Neutrophil (primary cell): ENCODE measurements around the gene GATD1.
A peak's percentile ranks its signal among the peaks of the same experiment; 100 is the strongest.

Experiments used
- H3K27ac ChIP-seq: fragments of 200-600 bp; sonication (generic); 2 replicates; pipeline ENCODE4 v1.5.1; 2016; ENCODE audit warnings: mild to moderate bottlenecking, moderate library complexity
- H3K27me3 ChIP-seq: fragments of 200-600 bp; sonication (generic); 2 replicates; pipeline ENCODE4 v1.6.0; 2016; ENCODE audit warnings: mild to moderate bottlenecking
- H3K36me3 ChIP-seq: fragments of 200-600 bp; sonication (generic); 2 replicates; pipeline ENCODE4 v1.5.1; 2017
- H3K4me1 ChIP-seq, 2 experiments: fragments of 200-600 bp in 1 of 2; sonication (generic) in 1 of 2; 1 replicate in 1 of 2; 2 replicates in 1 of 2; pipeline versions ENCODE4 v1.5.1 to v1.6.1; 2013 to 2016; ENCODE audit warnings: low read depth in 1 of 2, low read length in 1 of 2, mild to moderate bottlenecking in 1 of 2, moderate library complexity in 1 of 2; ENCODE audit not compliant: control insufficient read depth in 1 of 2, insufficient read depth in 1 of 2
- H3K4me3 ChIP-seq, 2 experiments: fragments of 200-600 bp in 1 of 2; sonication (generic) in 1 of 2; 1 replicate in 1 of 2; 2 replicates in 1 of 2; pipeline ENCODE4 v1.5.1; 2013 to 2016; ENCODE audit warnings: low read depth in 1 of 2, low read length in 1 of 2, mild to moderate bottlenecking in 1 of 2, moderate library complexity in 1 of 2
- H3K9me3 ChIP-seq: fragments of 200-600 bp; sonication (generic); 2 replicates; pipeline ENCODE4 v1.5.1; 2016
- TF ChIP-seq, protein P1 (sequence below): fragments of 200-600 bp; sonication (generic); IDR thresholded peaks from 2 replicates; pipeline ENCODE4 v1.5.1; 2016; ENCODE audit warnings: antibody characterized with exemption

GATD1 gene

GRCh38 chr11:761526-762108, 15.7 kb downstream of the GATD1 start:
- TF ChIP-seq, protein P1, sequence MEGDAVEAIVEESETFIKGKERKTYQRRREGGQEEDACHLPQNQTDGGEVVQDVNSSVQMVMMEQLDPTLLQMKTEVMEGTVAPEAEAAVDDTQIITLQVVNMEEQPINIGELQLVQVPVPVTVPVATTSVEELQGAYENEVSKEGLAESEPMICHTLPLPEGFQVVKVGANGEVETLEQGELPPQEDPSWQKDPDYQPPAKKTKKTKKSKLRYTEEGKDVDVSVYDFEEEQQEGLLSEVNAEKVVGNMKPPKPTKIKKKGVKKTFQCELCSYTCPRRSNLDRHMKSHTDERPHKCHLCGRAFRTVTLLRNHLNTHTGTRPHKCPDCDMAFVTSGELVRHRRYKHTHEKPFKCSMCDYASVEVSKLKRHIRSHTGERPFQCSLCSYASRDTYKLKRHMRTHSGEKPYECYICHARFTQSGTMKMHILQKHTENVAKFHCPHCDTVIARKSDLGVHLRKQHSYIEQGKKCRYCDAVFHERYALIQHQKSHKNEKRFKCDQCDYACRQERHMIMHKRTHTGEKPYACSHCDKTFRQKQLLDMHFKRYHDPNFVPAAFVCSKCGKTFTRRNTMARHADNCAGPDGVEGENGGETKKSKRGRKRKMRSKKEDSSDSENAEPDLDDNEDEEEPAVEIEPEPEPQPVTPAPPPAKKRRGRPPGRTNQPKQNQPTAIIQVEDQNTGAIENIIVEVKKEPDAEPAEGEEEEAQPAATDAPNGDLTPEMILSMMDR = no peak
- Histone ChIP-seq H3K4me1 (peaks cover 7 to 14% of the 10 kb centered on the region in 2 experiments), H3K4me3 (no peak overlapping the region), H3K27me3 (no peaks in the 10 kb centered on the region), H3K27ac (peak overlapping the region; percentile 41), H3K36me3 (peaks cover 100% of the 10 kb centered on the region), H3K9me3 (peaks cover 19% of the 10 kb centered on the region)

DNA sequence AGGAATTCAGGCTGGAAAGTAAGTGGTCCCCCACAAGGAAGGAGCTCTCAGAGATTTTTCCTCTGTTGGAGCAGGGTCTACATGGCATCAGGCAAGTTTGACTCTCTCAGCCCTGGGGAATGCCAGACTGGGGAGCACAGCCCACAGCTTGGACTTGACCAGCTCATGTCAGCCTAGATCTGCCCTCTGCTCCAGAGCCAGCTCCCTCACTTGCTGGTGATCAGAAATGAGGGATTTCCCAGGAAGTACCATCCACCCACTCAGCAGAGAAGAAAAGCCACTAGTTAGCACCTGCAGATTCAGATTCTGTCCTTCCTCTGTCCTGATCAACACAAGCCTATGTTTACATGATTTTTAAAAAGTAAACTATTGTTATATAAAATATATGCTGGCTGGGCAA, 17.1 kb downstream of the GATD1 start:
- H3K27ac ChIP-seq = peak overlapping the region; percentile 47
- TF ChIP-seq, protein P1 = no peak
- peaks cover 19% of the 10 kb centered on the region for H3K9me3 ChIP-seq
- no peak overlapping the region for H3K4me3 ChIP-seq
- peaks cover 100% of the 10 kb centered on the region for H3K36me3 ChIP-seq
- H3K4me1 ChIP-seq = peaks cover 21 to 24% of the 10 kb centered on the region in 2 experiments
- no peaks in the 10 kb centered on the region for H3K27me3 ChIP-seq

DNA sequence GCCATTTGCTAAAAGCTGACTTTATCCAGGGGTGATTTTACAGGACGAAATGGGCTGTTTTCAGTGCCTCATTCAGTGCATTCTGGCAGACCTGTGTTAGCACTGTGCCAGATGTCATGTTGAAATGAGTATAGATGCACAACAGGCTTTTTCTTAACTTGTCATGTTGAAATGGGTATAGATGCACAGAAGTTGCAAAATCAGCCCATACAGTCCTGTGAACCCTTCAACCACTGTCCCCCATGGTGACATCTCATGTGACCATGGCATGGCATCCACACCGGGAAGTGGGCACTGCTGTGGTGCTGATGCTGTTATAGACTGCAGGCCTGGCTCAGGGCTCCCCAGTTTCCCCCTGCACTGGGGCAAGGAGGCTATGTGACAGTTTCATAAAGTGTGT, 27.6 kb downstream of the GATD1 start:
- peaks cover 70 to 80% of the 10 kb centered on the region in 2 experiments for H3K4me1 ChIP-seq
- H3K4me3 ChIP-seq = peak overlapping the region; percentile 99 to 100
- no peaks in the 10 kb centered on the region for H3K27me3 ChIP-seq
- TF ChIP-seq, protein P1 = no peak
- H3K9me3 ChIP-seq = no peaks in the 10 kb centered on the region
- peaks cover 37% of the 10 kb centered on the region for H3K36me3 ChIP-seq
- peak overlapping the region; percentile 98 for H3K27ac ChIP-seq

- peak overlapping the region; percentile 99 to 100 for H3K4me3 ChIP-seq
- peaks cover 64 to 69% of the 10 kb centered on the region in 2 experiments for H3K4me1 ChIP-seq
- no peaks in the 10 kb centered on the region for H3K27me3 ChIP-seq
- H3K27ac ChIP-seq = peak overlapping the region; percentile 98
- TF ChIP-seq, protein P1 = no peak
- no peaks in the 10 kb centered on the region for H3K9me3 ChIP-seq
- peaks cover 25% of the 10 kb centered on the region for H3K36me3 ChIP-seq
These were observed 29.3 kb downstream of the GATD1 start for GRCh38 chr11:748007-748359.

- Histone ChIP-seq H3K4me3 (peak within 1 kb of the TSS; percentile 99 to 100), H3K36me3 (peaks cover 19% of the 10 kb centered on the region), H3K27me3 (no peaks in the 10 kb centered on the region), H3K4me1 (peaks cover 58 to 64% of the 10 kb centered on the region in 2 experiments), H3K27ac (peak within 1 kb of the TSS; percentile 98), H3K9me3 (no peaks in the 10 kb centered on the region)
- TF ChIP-seq, protein P1 = peak; percentile 92
These were observed 29.9 kb downstream of the GATD1 start, which contains the start of gene TALDO1 for GRCh38 chr11:747158-748006. TSS of gene TALDO1 (plus strand) at chr11:747464. CDS start at chr11:747482, 18 bp downstream.
